Measurements from ENCODE around the gene SMIM14. TPM values are rescaled to one million over a fixed set of nuclear protein-coding genes. Genes with fewer than 3 reads are reported as not detected.
"Not testable (repeated sequence)": the region's sequence is repeated elsewhere in the genome, so short reads cannot be mapped to it uniquely, and the experiment has no call there.

SMIM14 gene
- total RNA-seq, 1 experiment from 2014 or later: 32.3 TPM

GRCh38 chr4:39505581-39505980 lies 133.1 kb downstream of the SMIM14 start:
- DNase-seq (ENCODE audit: low spot score) (no peak), ATAC-seq (no peak)
- Mint-ChIP-seq H3K27me3 (ENCODE audit: low read depth) (no peaks in the 10 kb centered on the region), H3K4me1 (no peaks in the 10 kb centered on the region), H3K4me3 (no peak overlapping the region), H3K9me3 (no peaks in the 10 kb centered on the region), H3K36me3 (peaks cover 90% of the 10 kb centered on the region), H3K27ac (no peak overlapping the region)
- ChIA-PET POLR2A (interaction anchor here (1.5 kb wide), 1 partner anchor 47 kb away, joined by 3 read pairs; the partner anchor contains the start of genes LIAS and RPL9), CTCF (no interaction called here)
- TF ChIP-seq ERG (CRISPR knock-in tag; IDR thresholded peaks at IDR 0.05) (no peak), TP53 (CRISPR knock-in tag; IDR thresholded peaks at IDR 0.05) (no peak), ZBTB21 (CRISPR knock-in tag; IDR thresholded peaks at IDR 0.05; ENCODE audit: borderline replicate concordance) (no peak)

- ChIA-PET POLR2A (no interaction called here), CTCF (no interaction called here)
- Mint-ChIP-seq H3K27ac (no peak overlapping the region), H3K36me3 (peaks cover 84% of the 10 kb centered on the region), H3K9me3 (no peaks in the 10 kb centered on the region), H3K4me1 (no peaks in the 10 kb centered on the region), H3K27me3 (ENCODE audit: low read depth) (no peaks in the 10 kb centered on the region), H3K4me3 (no peak overlapping the region)
- ATAC-seq (no peak), DNase-seq (ENCODE audit: low spot score) (no peak)
- TF ChIP-seq MYBL2 (CRISPR knock-in tag; IDR thresholded peaks at IDR 0.05) (no peak), ZNF416 (CRISPR knock-in tag; IDR thresholded peaks at IDR 0.05) (no peak), TEAD4 (CRISPR knock-in tag; IDR thresholded peaks at IDR 0.05) (no peak), ZNF263 (CRISPR knock-in tag; IDR thresholded peaks at IDR 0.05; ENCODE audit: low read depth) (no peak), EMX1 (CRISPR knock-in tag; IDR thresholded peaks at IDR 0.05) (no peak), ZNF121 (CRISPR knock-in tag; IDR thresholded peaks at IDR 0.05) (no peak), PRRX2 (CRISPR knock-in tag; IDR thresholded peaks at IDR 0.05) (no peak), CREB1 (CRISPR knock-in tag; IDR thresholded peaks at IDR 0.05) (no peak), ZNF425 (CRISPR knock-in tag; conservative IDR thresholded peaks at IDR 0.05) (no peak), CBFB (CRISPR knock-in tag; IDR thresholded peaks at IDR 0.05; ENCODE audit: low read depth) (no peak), USF2 (CRISPR knock-in tag; IDR thresholded peaks at IDR 0.05) (no peak), OVOL2 (CRISPR knock-in tag; IDR thresholded peaks at IDR 0.05; ENCODE audit: borderline replicate concordance) (no peak), HMGXB4 (CRISPR knock-in tag; IDR thresholded peaks at IDR 0.05) (no peak), ATF2 (CRISPR knock-in tag; IDR thresholded peaks at IDR 0.05; ENCODE audit: borderline replicate concordance, low read depth) (no peak), ZNF232 (CRISPR knock-in tag; IDR thresholded peaks at IDR 0.05) (no peak), E2F1 (CRISPR knock-in tag; IDR thresholded peaks at IDR 0.05) (no peak), NFYB (CRISPR knock-in tag; conservative IDR thresholded peaks at IDR 0.05; ENCODE audit: low read depth) (no peak)
Observed at GRCh38 chr4:39504538-39504937, 134.1 kb downstream of the SMIM14 start.

- ATAC-seq; H3K4me3 Mint-ChIP-seq; DNase-seq (ENCODE audit: low spot score); CTCF ChIA-PET; H3K4me1 Mint-ChIP-seq; H3K27ac Mint-ChIP-seq; H3K9me3 Mint-ChIP-seq; H3K27me3 Mint-ChIP-seq (ENCODE audit: low read depth); POLR2A ChIA-PET: not testable (repeated sequence)
- peaks cover 76% of the 10 kb centered on the region for H3K36me3 Mint-ChIP-seq
Observed at GRCh38 chr4:39502664-39503035, 136.0 kb downstream of the SMIM14 start.

Data from WTC11 (cell line).